GM19463 (cell line): ENCODE data around the gene BAHCC1.

Source experiments
- ATAC-seq: cut with Tn5 transposase; IDR thresholded peaks from one replicate; pipeline ENCODE4 v1.9.1; 2021; ENCODE audit warnings: mild to moderate bottlenecking, moderate library complexity; ENCODE audit not compliant: unreplicated experiment

Gene BAHCC1

DNA sequence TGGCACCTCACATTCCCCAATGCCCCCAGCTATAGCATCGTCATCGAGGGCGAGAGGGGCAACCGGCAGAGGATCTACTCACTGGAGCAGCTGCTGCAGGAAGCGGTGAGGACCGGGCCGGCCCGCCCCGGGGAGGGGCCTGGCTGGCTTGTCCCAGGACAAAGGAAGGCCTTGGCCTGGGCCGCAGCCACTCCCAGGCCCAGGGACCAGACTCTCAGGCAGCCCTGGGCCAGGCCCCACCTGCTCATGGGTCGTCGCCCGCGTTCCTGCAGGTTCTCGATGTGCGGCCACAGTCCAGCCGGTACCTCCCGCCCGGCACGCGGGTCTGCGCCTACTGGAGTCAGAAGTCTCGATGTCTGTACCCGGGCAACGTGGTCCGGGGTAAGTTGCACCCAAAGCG is 64.0 kb downstream of the BAHCC1 start:
- no peak for ATAC-seq

DNA sequence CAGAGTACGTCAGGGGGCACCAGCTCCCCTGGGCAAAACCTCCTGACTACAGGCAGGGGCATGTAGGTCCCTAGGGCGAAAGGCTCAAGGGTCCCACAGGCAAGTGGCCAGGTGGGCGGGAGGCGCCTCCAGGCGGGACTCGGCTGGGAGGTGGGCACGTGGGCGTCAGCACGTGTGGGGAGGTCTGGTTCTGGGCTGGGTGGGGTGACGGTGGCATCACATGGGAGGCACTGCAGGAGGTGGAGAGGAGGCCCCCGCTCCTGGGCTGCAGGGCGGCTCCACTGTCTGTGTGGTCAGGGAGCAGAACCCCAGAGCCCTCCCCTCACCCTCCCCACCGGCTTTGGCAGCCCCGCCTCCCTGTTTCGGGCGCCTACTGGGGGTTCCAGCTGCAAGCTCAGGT is 64.6 kb downstream of the BAHCC1 start:
- no peak for ATAC-seq

DNA sequence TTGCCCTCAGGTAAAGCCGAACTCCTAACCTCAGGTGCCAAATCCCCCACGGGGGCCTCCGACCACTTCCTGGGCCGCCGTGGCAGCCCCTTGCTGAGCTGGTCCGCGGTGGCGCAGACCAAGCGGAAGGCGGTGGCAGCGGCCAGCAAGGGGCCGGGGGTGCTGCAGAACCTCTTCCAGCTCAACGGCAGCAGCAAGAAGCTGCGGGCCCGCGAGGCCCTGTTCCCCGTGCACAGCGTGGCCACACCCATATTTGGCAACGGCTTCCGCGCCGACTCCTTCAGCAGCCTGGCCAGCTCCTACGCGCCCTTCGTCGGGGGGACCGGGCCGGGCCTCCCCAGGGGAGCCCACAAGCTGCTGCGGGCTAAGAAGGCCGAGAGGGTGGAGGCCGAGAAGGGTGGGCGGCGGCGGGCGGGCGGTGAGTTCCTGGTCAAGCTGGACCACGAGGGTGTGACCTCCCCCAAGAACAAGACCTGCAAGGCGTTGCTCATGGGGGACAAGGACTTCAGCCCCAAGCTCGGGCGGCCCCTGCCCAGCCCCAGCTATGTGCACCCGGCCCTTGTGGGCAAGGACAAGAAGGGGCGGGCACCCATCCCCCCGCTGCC is 65.7 kb downstream of the BAHCC1 start:
- no peak for ATAC-seq

DNA sequence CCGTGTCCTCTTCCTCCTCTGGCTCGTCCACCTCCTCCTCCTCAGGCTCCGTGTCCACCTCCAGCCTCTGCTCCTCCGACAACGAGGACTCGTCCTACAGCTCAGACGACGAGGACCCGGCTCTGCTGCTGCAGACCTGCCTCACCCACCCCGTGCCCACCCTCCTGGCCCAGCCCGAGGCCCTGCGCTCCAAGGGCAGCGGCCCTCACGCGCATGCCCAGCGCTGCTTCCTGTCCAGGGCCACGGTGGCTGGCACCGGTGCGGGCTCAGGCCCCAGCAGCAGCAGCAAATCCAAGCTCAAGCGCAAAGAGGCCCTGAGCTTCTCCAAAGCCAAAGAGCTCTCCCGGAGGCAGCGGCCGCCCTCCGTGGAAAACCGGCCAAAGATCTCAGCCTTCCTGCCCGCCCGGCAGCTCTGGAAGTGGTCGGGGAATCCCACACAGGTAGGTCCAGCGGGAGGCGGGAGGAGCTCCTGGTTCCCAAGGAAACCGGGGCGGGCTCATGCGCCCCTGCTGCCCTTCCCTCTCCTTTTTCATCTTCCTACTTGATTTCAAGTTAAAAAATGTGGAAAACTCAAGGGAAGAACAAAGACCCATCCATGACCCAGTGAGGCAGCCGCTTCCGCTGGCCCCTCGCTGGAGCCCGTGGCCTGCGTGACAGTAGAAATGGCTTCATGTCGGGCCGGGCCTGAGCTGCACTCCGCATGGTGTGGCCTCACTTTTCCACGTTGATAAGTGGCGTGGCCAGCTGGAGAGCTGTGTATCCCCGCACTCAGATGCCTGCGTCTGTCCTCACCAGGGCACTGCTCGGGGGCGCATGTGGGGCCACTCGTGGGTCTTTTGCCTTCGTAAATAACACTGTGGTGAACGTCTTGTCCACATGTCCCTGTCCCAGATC is 66.6 kb downstream of the BAHCC1 start:
- ATAC-seq: no peak

DNA sequence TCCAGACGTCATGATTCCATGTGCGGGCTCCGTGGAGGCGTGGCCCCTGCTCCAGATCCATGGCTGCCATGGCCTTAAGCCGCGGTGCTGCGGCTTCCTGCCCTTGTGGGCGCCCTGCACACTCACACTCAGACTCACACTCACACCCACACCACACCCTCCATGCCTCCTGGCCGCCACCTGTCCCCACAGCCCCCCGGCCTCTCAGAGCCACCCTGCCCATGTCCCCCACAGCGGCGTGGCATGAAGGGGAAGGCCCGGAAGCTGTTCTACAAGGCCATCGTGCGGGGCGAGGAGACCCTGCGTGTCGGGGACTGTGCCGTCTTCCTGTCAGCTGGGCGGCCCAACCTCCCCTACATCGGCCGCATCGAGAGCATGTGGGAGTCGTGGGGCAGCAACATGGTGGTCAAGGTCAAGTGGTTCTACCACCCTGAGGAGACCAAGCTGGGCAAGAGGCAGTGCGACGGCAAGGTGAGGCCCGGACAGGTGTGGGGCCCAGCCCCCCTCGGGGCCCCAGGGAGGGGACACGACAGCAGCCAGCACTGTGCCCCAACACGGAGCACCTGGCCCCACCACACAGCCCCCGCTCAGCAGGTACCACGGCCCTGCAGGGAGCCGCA is 67.4 kb downstream of the BAHCC1 start:
- ATAC-seq: no peak

DNA sequence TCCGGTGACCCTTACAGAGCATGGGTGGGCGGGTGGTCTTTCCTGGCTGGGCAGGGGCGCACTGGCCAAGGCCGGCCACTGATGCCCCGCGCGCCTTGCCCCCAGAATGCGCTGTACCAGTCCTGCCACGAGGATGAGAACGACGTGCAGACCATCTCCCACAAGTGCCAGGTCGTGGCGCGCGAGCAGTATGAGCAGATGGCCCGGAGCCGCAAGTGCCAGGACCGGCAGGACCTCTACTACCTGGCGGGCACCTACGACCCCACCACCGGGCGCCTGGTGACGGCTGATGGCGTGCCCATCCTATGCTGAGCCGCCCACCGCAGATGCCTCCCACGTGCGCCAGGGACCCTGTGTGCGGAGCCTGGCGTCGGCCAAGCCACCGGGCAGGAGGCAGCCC is 68.2 kb downstream of the BAHCC1 start:
- ATAC-seq: no peak

DNA sequence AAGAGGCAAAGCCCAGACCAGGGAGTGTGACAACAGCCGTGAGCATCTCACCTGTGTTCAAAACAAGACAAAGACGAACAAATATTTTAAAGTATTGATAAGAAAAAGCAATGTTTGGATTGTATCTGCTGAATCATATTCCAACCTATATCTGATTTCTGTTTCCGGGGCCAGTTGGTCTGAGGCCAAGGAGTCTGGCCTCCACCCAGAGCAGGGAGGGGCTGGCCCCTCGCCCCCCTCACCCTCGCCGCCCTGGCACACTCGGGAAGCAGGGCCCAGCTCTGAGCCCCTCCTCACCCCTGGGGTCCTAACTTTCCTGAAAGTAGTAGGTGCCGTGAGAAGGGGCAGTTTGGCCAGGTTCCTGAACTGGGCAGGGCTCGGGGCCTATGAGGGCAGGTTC is 69.3 kb downstream of the BAHCC1 start:
- ATAC-seq: no peak

DNA sequence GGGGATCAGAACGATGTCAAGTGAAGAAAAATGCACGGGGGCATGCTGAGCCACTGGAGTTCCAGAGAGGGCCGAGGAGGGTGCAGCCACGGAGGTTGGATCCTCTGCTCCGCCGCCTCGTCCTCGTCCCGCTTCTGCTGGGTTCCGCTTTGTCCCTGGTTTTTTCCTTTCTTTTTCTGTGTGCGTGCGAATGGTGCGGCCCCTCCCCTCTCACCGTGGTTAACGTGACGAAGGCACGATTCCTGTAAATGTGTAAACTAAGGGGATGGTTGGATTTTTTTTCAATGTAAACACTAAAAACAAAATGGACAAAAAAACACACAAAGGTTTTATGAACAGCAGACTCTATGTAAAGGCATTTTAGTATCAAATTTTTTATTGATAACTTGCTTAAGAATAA is 70.7 kb downstream of the BAHCC1 start:
- ATAC-seq: no peak

DNA sequence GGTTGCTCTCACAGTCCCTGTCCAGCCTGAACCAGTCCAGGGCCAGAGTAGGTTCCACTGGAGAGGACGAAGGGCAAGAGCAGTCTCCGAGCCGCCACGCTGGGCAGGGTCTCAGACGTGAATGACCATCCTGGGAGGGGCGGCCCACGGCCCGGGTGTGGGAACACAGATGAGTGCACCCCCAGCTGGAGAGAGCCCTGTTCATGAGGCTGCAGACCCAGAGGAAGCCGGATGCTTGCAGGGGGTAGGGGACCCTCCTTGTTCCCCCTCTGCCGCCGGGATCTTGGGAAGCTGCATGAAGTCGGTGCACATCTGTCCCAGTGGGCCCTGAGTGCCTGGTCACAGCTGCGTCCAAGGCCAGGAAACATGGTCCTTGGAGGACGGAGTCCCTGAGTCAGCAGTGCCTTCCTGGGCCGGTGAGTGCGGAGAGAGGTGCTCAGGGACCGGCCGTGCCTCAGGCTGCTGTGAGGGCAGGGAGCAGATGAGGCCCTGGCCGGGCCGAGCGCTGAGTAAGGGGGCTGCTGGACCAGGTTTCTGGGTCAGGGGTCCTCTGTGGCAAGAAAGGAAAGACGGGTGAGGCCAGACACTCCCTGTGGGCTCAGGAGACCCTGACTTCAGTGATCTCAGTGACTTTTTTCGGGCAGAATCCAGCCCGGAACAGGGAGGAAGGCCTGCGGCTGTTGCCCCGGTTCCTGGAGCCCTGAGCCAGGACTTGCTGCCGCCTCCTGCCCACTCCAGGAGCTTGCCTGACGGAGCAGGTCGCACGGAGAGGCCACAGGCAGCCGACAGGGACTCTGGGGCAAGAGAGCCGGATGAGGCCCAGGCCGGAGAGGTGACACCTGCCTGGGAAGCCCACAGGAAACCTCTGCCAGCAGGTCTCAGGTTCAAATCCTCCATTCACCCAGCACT is 71.6 kb downstream of the BAHCC1 start:
- ATAC-seq: no peak

DNA sequence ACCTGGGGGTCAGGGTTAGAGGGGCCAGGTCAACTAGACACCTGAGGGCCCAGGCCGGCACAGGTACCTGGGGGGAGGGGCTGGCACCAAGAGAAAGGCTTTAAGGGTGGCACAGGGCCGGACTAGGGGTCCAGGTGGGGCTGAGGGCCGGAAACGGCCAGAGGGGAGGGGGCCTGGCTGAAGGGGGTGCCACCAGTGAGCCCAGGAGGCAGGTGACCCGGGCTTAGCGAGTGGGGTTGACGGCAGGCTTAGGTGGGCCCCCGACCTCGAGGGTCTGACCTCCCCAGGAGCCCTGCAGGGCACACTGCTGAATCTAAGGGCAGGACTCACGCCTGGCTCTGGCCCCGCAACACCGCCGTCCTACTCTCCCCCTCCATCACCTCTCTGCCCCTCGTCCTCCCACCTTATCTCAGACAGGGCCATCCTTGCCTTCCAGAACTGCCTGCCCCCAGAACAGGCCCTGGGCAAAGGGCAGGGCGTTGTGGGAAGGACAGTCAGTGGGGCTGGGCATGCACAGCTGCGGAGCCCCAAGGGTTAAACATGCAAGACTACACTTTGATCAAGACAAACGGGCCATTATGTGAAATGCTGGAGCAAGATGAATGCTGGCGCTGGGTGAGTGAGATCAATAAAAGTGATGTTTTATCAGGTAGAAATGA is 73.0 kb downstream of the BAHCC1 start:
- ATAC-seq: no peak

DNA sequence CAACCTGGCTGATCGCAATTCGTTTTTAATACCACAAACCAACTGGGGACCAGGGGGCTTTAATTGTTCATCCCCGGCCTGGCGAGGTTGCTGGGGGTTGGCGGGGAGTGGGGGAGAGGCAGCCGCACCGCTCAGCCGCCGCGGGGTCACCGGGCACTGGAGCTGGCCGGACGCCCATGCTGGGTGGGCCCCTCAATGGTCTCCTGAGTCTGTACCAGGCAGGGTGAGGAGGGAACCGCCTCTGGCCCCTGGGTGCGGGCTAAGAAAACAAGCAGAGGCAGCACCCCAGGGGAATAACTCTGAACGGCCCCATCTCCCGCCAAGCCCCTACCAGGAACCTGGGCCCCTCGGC is 73.5 kb downstream of the BAHCC1 start:
- ATAC-seq: no peak

DNA sequence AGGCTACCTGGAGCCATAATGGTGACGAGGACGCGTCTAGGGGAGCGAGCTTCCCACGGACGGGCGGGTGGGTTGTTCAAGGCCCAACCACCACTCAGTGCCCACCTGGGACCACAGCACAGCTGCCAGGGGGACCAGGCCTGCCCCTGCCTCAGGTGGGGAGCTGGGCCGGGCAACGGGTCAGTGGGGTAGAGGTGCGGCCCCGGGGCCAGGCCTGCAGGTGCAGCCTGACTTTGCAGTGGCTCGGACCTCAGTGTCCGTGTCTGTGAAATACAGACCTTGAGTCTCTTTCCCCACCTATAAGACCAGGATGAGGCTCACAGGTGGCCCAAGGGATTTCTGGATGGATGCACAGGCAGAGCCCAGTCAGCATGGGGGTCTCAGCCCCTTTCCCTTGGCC is 74.0 kb downstream of the BAHCC1 start:
- ATAC-seq: no peak

DNA sequence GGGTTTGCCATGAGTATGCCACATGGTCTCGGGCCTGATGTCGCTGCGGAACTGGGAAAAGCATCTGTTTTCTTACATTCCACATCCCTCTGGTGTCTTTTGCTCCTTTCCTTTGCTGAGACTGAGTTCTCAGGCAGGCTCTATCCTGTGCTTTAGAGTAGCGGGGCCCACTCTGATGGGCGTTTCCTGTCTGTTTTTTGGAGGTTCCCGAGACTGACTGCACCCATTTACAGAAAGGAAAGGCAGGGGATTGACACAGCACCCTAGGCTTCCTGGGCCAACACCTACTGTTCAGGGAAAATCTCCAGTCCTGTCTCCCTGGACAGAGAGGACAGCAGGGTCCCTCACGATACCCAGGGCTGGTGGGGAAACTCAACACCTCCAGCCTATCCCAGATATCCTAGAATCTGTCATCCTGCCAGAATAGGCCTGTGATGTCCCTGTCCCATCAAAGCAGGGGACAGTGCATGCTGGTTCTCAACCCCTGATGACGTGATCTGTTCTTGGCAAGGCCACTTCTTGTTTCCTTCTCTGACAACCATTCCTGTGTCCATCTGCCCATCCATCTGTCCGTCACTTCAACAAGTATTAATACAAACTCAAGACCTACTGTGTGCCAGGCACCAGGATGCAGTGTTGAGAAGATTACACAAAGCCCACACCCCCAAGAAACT is 75.2 kb downstream of the BAHCC1 start:
- no peak for ATAC-seq

DNA sequence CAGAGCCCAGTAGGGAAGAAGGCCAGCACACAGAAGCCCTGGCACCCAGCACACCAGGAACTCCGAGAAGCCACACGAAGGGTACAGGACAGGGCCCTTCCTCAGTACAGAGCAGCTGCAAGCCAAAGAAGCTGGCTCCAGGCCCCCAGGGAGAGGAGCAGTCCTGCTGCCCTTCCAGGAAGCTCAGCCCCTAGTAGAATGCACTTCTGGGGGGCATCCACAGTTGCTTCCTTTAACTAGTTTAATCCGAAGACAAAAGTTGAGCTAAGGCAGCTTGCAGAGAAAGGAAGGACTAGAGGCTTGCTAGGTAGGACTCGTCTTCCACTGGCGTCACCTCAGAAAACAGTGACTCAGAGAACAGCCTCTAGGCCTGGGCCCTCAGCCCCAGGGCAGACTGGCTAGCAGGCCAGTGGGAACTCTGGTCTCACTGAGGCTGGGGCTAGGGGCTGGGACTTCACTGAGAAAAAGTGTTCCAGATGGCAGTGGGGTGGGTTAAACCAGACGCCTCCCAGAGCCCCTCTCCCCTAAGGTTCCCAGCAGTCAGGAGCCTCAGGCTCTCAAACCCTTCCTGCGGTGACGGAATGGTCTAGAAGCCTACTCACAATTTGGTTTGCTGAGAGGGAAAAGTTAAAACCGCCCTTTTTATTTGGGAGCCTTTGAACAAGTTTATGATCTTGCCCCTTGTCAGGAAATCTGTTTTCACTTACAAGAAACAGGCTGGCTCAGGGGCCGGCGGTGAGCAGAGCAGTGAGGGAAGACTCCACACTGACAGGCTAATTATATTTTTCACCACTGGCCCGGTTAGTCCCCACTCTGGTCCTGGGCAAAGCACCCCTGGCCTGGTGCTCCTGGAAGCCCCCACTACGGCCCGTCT is 75.9 kb downstream of the BAHCC1 start:
- no peak for ATAC-seq

DNA sequence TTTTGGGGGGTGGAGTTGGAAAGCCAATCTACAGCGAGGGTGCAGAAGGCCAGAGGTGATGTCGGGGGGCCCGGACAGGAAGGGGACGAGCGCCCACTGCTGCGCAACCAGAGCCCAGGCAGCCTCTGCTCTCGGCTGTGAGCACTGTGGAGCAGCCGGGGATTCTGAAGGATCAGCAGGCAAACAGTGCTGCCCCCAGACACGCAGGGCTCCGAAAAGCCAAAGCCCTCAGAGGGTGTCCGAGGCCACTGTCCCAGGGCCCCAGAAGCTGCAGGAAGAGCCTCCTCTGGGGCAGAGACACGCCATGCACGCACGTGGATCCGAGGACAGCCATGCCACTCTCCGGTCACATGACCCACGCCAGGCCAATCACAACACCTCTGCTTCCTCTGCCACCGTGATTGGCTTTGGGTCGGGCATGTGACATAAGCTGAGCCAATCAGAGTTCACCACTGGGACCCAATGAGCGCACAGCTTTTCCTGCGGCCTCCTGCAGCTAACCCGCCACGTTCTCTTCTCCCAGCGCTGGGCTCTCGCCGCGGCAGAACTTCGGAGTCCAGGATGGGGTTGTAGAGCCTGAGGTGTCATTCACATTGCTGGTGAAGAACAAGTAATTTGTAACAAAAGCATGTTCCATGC is 76.7 kb downstream of the BAHCC1 start:
- ATAC-seq: no peak

DNA sequence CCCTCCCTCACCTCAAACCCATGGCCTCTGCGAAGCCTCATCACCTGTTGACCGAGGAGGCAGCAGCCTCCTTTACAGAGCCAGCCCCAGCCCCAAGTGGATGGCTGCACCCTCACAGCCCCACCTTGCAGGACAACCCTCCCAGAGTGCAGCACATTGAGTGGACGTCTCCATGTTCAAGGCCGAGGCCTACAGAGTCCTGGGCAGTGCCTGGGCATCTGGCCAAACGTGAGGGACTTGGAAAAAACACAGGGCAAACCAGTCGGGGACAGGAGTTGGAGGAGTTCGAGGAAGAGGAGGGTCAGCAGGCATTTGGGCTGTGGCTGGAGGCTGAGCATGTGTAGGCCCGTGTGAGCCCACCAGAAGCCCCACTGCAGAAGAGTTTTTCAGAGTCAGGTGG is 77.8 kb downstream of the BAHCC1 start:
- no peak for ATAC-seq

DNA sequence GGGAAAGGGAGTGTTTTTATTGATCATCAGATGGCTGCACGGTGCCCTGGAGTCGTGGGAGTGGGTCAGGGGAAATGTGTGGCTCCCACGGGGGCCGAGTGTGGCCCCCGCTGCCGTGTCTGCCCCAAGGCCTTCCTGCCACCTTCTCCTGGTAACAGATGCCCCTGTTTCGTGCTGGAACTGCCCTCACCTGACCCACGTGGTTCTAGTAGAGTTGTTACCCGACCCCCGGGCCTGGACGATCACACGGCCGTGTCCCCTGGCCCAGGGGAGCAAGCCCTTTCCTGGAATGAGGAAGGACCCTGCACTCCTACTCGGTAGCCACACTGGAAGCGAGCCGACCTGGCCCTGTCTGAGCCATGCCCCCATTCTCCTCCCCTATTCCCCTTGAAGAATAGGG is 79.7 kb downstream of the BAHCC1 start:
- ATAC-seq: no peak

DNA sequence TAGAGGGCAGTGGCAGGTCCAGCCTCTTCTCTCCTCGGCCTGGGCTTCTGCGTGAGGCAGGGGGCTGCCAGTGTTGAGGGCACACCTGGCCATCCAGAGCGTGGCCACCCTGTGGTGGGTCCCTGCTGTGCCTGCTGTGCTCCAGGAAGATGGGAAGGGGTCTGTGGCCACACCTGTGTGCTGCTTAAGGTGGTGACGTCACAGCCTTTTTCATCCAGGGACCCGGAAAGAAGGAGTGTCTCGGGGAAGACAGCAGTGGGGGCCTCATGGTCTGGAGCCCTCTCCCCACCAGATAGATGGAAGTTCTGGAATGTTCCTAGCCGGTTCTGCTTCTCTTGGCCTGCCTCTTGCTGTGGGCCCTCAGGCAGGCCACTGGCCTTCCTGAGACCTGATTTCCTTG is 80.8 kb downstream of the BAHCC1 start:
- no peak for ATAC-seq

DNA sequence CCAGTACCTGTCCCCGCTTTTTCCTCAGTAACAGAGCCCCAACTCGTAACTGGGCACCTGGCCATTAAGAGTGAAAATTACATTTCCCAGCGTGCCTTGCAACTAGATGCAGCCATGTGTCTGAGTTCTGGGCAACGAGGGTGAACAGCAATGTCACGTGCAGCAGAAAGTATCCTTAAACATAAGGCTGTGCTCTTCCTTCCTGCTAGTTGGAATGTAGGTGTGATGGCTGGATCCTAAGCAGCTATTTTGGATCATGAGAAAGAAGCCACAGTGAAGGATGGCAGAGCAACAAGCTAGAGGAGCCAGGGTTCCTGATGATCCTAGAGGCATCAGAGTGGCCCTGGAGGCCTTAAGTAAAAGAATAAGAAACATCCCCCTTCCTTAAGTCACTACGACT is 81.4 kb downstream of the BAHCC1 start:
- no peak for ATAC-seq
